ENCODE data around the gene BICC1.

BICC1 gene

GRCh38 chr10:58785354-58785753 lies 272.7 kb downstream of the BICC1 start:
- no peak for DNase-seq

- no peak for DNase-seq
These were observed 278.5 kb downstream of the BICC1 start for GRCh38 chr10:58791137-58791536.

GRCh38 chr10:58795560-58795959 lies 282.9 kb downstream of the BICC1 start:
- no peak for DNase-seq

- DNase-seq: no peak
These were observed 283.6 kb downstream of the BICC1 start for GRCh38 chr10:58796242-58796641.

- no peak for DNase-seq
These were observed 284.2 kb downstream of the BICC1 start for GRCh38 chr10:58796824-58797223.

GRCh38 chr10:58797356-58797755 lies 284.7 kb downstream of the BICC1 start:
- DNase-seq: no peak

GRCh38 chr10:58802047-58802446 lies 289.4 kb downstream of the BICC1 start:
- no peak for DNase-seq

GRCh38 chr10:58806323-58806722 lies 293.7 kb downstream of the BICC1 start:
- DNase-seq: no peak

- no peak for DNase-seq
These were observed 294.4 kb downstream of the BICC1 start for GRCh38 chr10:58806970-58807628.

GRCh38 chr10:58807629-58808022 lies 295.0 kb downstream of the BICC1 start:
- peak; percentile 38 for DNase-seq

- no peak for DNase-seq
These were observed 298.1 kb downstream of the BICC1 start for GRCh38 chr10:58810751-58811150.

- DNase-seq: peak; percentile 23
These were observed 300.9 kb downstream of the BICC1 start for GRCh38 chr10:58813573-58813972.

GRCh38 chr10:58817201-58817846 lies 304.7 kb downstream of the BICC1 start:
- peak; percentile 26 for DNase-seq

- DNase-seq: peak; percentile 40
These were observed 306.2 kb downstream of the BICC1 start for GRCh38 chr10:58818900-58819299.

- DNase-seq: no peak
These were observed 307.7 kb downstream of the BICC1 start for GRCh38 chr10:58820386-58820785.

GRCh38 chr10:58820861-58821751 lies 308.4 kb downstream of the BICC1 start:
- no peak for DNase-seq

GRCh38 chr10:58821752-58822056 lies 309.0 kb downstream of the BICC1 start:
- no peak for DNase-seq

- no peak for DNase-seq
These were observed 311.3 kb downstream of the BICC1 start for GRCh38 chr10:58823983-58824382.

- no peak for DNase-seq
These were observed 311.7 kb downstream of the BICC1 start for GRCh38 chr10:58824396-58824795.

GRCh38 chr10:58826694-58827093 lies 314.0 kb downstream of the BICC1 start:
- DNase-seq: no peak

GRCh38 chr10:58827381-58827780 lies 314.7 kb downstream of the BICC1 start:
- DNase-seq: no peak

- DNase-seq: no peak
These were observed 317.2 kb downstream of the BICC1 start for GRCh38 chr10:58829839-58830238.

GRCh38 chr10:58830697-58831096 lies 318.0 kb downstream of the BICC1 start:
- DNase-seq: no peak
